B cell (primary cell): ENCODE data around the gene P4HA2.

Experiments
- CTCF ChIP-seq: fragments of 200-600 bp; IDR thresholded peaks from one replicate; pipeline ENCODE4 v1.8.0; 2022; ENCODE audit warnings: antibody characterized with exemption, mild to moderate bottlenecking
- EZH2 ChIP-seq: IDR thresholded peaks from 2 replicates; pipeline ENCODE4 v1.6.1; 2012; ENCODE audit warnings: borderline replicate concordance, low read depth, mild to moderate bottlenecking, moderate library complexity, low read length; ENCODE audit not compliant: insufficient read depth, poor library complexity, severe bottlenecking

DNA sequence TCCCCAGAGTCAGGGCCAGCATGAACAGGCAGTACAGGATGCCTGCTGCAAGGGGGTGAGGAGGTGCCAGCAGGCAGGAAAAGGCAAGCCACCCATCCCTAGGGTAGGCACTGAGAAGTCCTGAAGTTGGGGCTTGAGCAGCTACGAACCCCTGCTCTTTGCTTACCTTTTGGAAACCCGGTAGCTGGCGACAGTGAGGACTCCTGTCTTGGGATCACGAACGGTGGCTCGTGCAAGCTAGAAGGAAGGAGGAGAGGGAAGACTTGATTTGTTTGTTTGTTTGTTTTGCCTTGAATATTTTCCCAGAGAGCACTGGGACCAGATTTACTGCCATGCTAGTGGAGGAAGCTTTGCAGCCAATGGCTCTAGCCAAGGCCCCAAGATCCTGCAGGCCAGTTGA lies 23.7 kb downstream of the P4HA2 start:
- TF ChIP-seq EZH2 (no peak), CTCF (no peak)
